ENCODE results near the gene ERMP1.

DNA sequence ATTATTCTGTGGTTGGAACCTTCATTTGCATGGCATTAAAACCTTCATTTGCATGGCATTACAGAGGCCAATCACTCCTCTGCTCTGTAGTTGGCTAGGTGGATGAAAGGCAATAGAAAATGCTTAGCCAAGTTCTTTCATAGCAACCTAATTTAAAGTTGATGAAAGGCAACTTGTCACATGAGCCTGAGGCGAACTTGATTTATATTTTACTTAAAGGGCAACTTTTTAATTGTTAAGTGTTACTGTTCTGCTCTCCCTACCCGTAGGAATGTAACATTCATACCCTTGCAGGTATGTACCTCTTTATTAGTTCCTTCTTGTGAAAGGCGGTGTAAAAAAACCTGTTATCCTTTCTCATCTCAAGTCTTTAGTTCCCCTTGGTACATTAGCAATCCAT lies 7.9 kb upstream of the ERMP1 start:
- TF ChIP-seq, protein P1, sequence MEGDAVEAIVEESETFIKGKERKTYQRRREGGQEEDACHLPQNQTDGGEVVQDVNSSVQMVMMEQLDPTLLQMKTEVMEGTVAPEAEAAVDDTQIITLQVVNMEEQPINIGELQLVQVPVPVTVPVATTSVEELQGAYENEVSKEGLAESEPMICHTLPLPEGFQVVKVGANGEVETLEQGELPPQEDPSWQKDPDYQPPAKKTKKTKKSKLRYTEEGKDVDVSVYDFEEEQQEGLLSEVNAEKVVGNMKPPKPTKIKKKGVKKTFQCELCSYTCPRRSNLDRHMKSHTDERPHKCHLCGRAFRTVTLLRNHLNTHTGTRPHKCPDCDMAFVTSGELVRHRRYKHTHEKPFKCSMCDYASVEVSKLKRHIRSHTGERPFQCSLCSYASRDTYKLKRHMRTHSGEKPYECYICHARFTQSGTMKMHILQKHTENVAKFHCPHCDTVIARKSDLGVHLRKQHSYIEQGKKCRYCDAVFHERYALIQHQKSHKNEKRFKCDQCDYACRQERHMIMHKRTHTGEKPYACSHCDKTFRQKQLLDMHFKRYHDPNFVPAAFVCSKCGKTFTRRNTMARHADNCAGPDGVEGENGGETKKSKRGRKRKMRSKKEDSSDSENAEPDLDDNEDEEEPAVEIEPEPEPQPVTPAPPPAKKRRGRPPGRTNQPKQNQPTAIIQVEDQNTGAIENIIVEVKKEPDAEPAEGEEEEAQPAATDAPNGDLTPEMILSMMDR (IDR thresholded peaks at IDR 0.05; ENCODE audit: low read depth, low read length, poor library complexity, severe bottlenecking) = no peak
- no peak for TF ChIP-seq EZH2phosphoT487 (IDR thresholded peaks at IDR 0.05; ENCODE audit: borderline replicate concordance, low read length)

All from DOHH2 (cell line).